GM19351 (cell line): ENCODE measurements around the gene S100A3.
"Not testable (repeated sequence)": the region's sequence is repeated elsewhere in the genome, so short reads cannot be mapped to it uniquely, and the experiment has no call there.

Experiments
- ATAC-seq: cut with Tn5 transposase; IDR thresholded peaks from one replicate; pipeline ENCODE4 v1.9.1; 2021; ENCODE audit warnings: mild to moderate bottlenecking, moderate library complexity; ENCODE audit not compliant: unreplicated experiment

Gene S100A3

DNA sequence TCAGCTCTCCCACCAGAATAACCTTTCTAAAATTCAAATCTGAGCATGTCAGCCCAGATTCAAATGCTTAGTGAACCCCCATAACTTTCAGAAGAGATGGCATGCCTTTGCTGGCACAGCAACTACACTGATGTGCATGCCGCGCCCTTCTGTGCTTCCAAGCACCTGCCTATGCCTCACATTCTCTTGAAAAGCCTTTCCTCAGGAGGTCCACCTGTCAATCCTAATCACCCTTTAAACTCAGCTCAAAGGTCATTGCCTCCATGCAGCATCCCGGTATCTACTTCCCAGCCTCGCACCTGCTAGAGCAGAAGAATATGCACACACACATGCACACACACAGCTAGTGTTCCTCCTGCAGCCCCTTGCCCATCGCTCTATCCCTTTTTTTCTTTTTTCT is 21.8 kb upstream of the S100A3 start:
- ATAC-seq, result no peak

GRCh38 chr1:153569465-153569864 is 20.4 kb upstream of the S100A3 start:
- ATAC-seq, result no peak

DNA sequence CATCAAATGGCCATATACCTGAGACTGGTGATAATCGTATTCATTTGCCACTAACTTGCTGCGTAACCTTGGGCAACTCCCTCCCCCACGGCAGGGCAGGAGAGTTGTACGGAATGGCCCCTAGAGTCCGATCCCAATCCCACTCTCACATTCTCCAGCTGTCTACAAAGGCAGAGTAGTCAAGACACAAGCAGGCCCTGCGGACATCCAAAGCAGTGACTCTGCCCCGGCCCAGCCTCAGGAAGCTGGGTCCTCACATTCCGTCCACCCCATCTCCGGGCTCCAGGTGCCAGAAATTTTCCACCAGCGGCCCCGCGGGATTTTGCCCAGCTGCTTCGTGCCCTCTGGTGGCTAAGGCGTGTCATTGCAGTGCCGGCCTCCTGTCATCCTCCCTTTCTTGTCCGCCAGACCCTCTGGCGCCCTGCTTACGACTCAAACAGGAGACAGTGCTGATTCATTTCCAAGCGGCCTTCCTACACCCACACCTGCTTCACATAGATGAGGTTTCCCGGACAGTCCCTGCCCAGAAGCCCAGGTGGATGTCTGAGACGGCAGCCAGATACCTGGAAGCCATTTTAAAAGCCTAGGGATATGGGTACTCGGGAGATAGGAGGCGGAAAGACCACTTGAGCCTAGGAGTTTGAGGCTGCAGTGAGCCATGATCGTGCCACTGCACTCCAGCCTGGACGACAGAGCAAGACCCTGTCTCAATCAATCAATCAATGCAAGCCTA is 19.5 kb upstream of the S100A3 start:
- ATAC-seq, result no peak

DNA sequence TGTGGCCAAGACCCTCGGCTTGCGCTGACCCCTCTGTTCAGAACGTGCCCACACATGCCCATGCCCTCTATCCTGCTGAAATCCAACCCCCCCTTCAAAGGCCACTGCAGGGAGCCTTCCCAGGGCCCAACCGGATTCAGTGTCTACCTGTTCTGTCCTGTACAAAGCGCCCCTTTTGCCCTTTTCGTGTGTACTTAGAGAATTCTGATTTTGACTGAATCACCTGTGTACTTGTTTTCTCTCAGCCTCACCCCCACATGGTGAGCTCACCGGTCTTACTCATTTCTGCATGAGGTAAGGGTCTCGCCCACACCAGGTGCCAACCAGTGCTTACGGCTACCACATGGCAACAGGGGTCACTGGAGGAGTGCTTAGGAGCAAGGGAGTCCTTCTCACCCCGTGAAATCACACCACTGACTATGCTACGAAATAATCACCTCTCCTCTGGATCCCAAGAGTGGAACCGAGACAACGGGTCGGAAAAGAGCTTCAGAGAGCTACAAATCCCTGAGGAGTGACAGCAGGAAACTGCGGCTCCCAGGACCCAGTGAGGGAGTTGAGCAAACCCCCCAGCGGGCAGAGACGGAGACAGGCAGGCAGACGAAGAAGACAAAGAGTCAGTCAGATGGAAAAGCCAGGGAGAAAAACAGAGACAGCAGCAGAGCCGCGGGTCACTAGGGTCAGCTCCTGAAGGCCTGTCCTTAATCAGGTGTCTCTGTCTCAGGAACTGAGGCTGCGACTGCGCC is 18.7 kb upstream of the S100A3 start:
- ATAC-seq, result no peak

- no peak for ATAC-seq
Measured at GRCh38 chr1:153566414-153567371, 17.6 kb upstream of the S100A3 start.

DNA sequence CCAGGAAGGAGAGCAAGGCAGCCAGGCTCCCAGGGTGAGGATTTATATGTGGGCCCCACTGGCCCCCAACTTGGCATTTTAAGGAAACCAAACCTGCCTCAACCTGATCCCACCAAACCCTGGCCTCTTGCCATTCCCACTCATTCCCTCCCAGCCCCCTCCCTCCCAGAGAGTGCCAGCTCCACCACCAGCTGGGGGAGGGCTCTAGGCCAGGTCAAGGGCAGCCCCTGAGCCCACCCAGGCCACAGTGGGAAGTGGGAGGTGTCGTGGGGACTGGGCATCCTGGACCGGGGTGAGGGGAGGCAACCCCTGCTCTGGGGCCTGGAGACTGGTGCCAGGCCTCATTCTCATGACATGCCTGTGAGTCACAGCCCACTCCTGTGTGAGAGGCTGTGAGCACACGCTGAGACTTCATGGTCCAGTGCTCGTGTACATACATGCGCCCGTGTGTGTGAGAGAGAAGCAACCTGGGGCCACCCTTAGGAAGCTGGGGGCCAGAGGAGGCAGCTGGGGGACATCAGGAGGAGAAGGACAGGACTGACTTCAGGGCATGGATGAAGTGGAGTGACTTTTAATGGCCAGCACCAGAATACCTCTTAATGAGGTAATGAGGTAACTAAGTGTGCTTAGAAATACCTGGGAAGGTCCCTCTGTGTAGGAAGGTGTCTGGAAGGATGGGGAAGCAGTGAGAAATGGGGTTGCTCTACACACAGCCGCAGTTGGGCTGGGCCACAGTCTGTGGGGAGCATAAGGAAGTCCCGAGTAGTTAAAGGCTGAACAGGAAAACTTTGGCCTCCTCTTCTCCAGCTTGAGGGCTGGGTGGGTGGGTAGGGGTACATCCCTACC is 16.7 kb upstream of the S100A3 start, which contains the start of gene S100A2:
Gene S100A2 (minus strand): TSS at position 316 of the 846 bp plus-strand sequence. CDS start 1,967 bp downstream, outside the sequence.
- no peak for ATAC-seq

DNA sequence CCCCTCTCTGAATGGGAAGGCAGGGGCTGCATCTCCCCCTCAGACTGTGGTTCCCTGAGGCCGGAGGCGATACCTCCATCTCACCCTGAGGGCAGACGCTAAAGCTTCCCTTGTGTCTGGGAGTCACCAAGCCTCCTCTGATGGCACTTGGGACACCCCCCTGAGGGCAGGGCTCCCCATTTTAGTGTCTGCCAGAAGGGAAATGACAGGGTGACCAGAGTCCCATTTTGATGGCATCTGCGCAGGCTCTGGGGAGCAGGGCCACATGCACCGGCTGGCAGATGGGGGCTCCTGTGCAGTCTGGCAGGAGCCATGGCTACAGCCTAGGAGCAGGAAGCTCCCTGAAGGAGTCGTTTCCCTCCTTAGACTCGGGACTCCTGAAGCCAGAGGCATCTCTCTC is 14.9 kb upstream of the S100A3 start:
- no peak for ATAC-seq

GRCh38 chr1:153563483-153563901 is 14.4 kb upstream of the S100A3 start:
- ATAC-seq, result no peak

- ATAC-seq, result not testable (repeated sequence)
Measured at GRCh38 chr1:153562021-153562420, 13.0 kb upstream of the S100A3 start.

DNA sequence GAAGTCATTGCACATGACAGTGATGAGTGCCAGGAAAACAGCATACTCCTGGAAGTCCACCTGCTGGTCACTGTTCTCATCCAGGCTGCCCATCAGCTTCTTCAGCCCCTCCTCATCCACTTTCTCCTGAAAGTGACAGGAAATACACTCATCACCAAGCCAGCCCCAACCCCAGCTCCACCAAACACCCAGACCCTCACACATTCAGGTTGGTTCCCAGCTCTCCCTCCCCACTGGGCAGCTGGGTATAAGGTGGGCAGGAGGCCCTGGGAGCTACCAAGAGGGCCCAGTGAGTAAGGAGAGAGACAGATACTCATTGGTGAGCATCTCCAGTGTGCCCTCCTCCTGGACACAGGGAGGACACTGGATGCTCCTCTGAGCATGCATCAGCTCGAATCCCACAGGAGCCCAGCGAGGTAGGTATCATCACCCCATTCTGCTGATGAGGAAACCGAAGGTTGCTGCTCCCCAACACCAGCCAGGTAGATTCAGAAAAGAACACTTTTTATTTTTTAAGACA is 12.5 kb upstream of the S100A3 start:
- no peak for ATAC-seq

GRCh38 chr1:153560771-153561465 is 11.9 kb upstream of the S100A3 start:
- no peak for ATAC-seq

DNA sequence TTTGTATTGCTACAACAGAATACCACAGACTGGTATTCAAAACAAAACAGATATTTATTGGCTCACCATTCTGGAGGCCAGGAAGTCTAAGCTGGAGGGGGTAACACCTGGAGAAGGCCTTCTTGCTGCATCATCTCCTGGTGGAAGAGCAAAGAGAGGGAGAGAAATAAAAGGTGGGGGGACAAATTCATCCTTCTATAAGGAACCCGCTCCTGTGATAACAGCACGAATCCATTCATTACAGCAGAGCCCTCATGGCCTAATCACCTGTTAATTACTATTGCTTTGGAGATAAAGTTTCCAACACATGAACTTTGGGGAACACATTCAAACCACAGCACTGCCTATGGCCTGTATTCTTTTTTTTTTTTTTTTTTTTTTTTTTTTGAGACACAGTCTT is 11.2 kb upstream of the S100A3 start:
- ATAC-seq, result no peak

GRCh38 chr1:153557877-153558276 is 8.8 kb upstream of the S100A3 start:
- ATAC-seq, result no peak

DNA sequence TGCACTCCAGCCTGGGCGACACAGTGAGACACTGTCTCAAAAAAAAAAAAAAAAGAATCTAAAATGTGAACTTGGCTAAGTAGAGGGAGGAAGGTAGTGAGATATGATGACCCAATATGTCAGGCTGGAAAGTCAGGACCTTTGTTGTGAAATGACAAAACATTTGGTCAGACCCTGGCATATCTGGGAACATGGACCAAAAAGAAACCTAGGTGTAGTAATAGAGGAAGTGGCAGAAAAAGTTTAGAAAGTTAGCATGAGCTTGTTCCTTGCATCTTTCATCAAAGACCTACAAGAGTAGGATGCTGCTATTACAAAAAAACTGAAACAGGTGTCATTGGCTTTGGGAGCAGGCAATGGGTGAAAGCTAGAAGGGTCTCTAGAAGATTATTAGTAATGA is 7.3 kb upstream of the S100A3 start:
- no peak for ATAC-seq

DNA sequence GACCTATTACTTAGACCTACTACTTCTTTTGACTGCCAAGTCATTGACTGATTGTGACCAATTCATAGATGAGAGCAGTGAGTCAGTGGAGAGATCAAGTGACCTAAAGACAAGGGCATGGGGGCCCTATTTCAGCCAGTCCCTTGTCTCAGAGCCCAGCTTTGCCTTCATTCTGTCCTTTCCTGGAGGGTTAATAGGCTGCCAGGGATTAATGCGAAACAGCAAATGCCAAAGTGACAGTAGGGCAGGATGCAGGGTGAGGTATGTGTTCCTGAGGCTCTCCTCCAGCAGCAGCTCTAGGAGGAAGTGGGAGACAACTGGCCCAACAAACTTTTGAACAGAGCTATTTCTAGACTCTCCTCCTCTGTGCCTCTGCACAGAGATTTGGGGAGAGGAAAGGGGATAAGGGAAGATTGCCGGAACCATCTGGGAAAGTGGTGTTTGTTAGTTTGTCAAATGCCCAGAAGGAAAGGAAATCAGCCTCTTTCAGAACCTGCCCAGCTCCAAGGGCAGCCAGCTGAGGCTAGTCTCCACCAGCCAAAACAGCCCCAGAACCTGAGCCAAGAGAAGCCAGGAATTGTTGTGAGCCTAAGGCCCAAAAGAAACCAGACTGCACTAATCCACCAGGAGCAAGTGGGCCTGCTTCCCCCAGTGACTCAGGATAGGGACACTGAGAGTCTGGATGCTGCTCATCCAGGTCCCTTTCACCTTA is 4.9 kb upstream of the S100A3 start:
- ATAC-seq, result no peak

- ATAC-seq, result no peak
Measured at GRCh38 chr1:153553096-153553495, 4.0 kb upstream of the S100A3 start.

DNA sequence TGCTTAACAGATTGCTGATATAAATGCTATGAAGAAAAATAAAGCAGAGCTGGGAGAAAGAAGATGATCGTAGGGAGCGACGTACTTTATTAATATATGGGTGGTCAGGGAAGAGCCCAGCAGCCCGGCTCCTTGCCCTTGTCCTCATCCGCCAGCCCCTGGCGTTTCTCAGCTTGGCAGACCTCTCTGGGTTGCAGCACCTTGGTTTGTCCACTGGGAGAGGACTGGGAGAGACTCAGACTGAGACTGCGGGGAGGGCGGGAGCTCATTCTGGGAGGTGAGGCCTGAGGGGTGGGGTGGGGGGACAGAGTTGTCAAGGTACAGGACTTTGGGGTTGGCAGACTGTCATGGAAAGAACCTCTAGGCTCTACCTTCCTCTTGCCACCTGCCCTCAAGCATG is 3.3 kb upstream of the S100A3 start:
- no peak for ATAC-seq

GRCh38 chr1:153550827-153551500 is 1.9 kb upstream of the S100A3 start:
- ATAC-seq, result no peak
